Neural cell (in vitro differentiated cells): ENCODE measurements around the gene MAGI2. TPM values are rescaled to one million over a fixed set of nuclear protein-coding genes. Genes with fewer than 3 reads are reported as not detected.

Source experiments
- H2AFZ ChIP-seq: fragments of 200-600, 300-800 bp; sonication (generic), shearing (Covaris generic); 2 replicates; pipeline ENCODE4 v1.6.0; 2014; ENCODE audit warnings: low read depth, mild to moderate bottlenecking, antibody characterized with exemption, low read length, moderate library complexity
- H3F3A ChIP-seq: fragments of 200-600 bp; shearing (Covaris generic); 2 replicates; pipeline ENCODE4 v1.6.1; 2016; ENCODE audit warnings: mild to moderate bottlenecking, moderate library complexity, mixed read lengths, antibody characterized with exemption, low read length; ENCODE audit not compliant: insufficient read depth, poor library complexity, severe bottlenecking
- H3K27ac ChIP-seq: fragments of 200-600, 300-800 bp; sonication (generic), shearing (Covaris generic); 2 replicates; pipeline ENCODE4 v1.5.1; 2014; ENCODE audit warnings: mild to moderate bottlenecking, low read length, moderate library complexity
- H3K27me3 ChIP-seq: fragments of 300-800, 200-600 bp; sonication (generic), shearing (Covaris generic); 2 replicates; pipeline ENCODE4 v1.6.0; 2014; ENCODE audit warnings: mild to moderate bottlenecking, low read depth, low read length, moderate library complexity; ENCODE audit not compliant: insufficient read depth
- H3K36me3 ChIP-seq: fragments of 300-800, 200-600 bp; sonication (generic), shearing (Covaris generic); 2 replicates; pipeline ENCODE4 v1.5.1; 2014; ENCODE audit warnings: mild to moderate bottlenecking, antibody characterized with exemption, low read length, moderate library complexity; ENCODE audit not compliant: insufficient read depth
- H3K4me2 ChIP-seq: fragments of 300-800, 200-600 bp; sonication (generic), shearing (Covaris generic); 2 replicates; pipeline ENCODE4 v1.6.0; 2014; ENCODE audit warnings: mild to moderate bottlenecking, low read length
- H3K4me3 ChIP-seq: fragments of 300-800, 200-600 bp; sonication (generic), shearing (Covaris generic); 2 replicates; pipeline ENCODE4 v1.5.1; 2014; ENCODE audit warnings: mild to moderate bottlenecking, low read length, moderate library complexity
- H3K79me2 ChIP-seq: fragments of 200-600 bp; shearing (Covaris generic); replicated peaks from 2 replicates; pipeline ENCODE4 v1.6.0; 2014; ENCODE audit warnings: mild to moderate bottlenecking, low read length, moderate library complexity; ENCODE audit not compliant: insufficient read depth
- H3K9ac ChIP-seq: fragments of 300-800, 200-600 bp; sonication (generic), shearing (Covaris generic); 2 replicates; pipeline ENCODE4 v1.6.1; 2016; ENCODE audit warnings: mild to moderate bottlenecking, low read length, mixed read lengths
- H3K9me2 ChIP-seq: fragments of 200-600 bp; shearing (Covaris generic); 2 replicates; pipeline ENCODE4 v1.6.1; 2016; ENCODE audit warnings: mild to moderate bottlenecking, low read length, mixed read lengths; ENCODE audit not compliant: insufficient read depth
- H3K9me3 ChIP-seq: fragments of 200-600, 300-800 bp; sonication (generic), shearing (Covaris generic); 2 replicates; pipeline ENCODE4 v1.6.1; 2016; ENCODE audit warnings: mild to moderate bottlenecking, mixed run types, low read length, moderate library complexity, mixed read lengths
- H4K20me1 ChIP-seq: fragments of 200-600 bp; shearing (Covaris generic); 2 replicates; pipeline ENCODE4 v1.6.1; 2016; ENCODE audit warnings: mild to moderate bottlenecking, mixed run types; ENCODE audit not compliant: insufficient read depth
- CTCF ChIP-seq: fragments of 450-650 bp; IDR thresholded peaks from 2 replicates; pipeline ENCODE4 v1.5.1; 2014; ENCODE audit warnings: antibody characterized with exemption, mild to moderate bottlenecking, moderate library complexity; ENCODE audit not compliant: poor library complexity, severe bottlenecking
- EP300 ChIP-seq: fragments of 450-650 bp; conservative IDR thresholded peaks from 2 replicates; pipeline ENCODE4 v1.6.1; 2014; ENCODE audit warnings: antibody characterized with exemption, mild to moderate bottlenecking, moderate library complexity; ENCODE audit not compliant: poor library complexity, severe bottlenecking
- EZH2 ChIP-seq: fragments of 200-600, 300-800 bp; shearing (Covaris generic), sonication (generic); IDR thresholded peaks from 2 replicates; pipeline ENCODE4 v1.6.1; 2014; ENCODE audit warnings: antibody characterized with exemption, low read length, borderline replicate concordance, mild to moderate bottlenecking; ENCODE audit not compliant: insufficient read depth, poor library complexity, severe bottlenecking
- MXI1 ChIP-seq: fragments of 450-650 bp; conservative IDR thresholded peaks from 2 replicates; pipeline ENCODE4 v1.6.1; 2014; ENCODE audit warnings: antibody characterized with exemption, mild to moderate bottlenecking; ENCODE audit not compliant: poor library complexity, severe bottlenecking
- POLR2AphosphoS5 ChIP-seq: IDR thresholded peaks from 2 replicates; pipeline ENCODE4 v1.6.1; 2012
- RAD21 ChIP-seq: fragments of 450-650 bp; conservative IDR thresholded peaks from 2 replicates; pipeline ENCODE4 v1.6.1; 2014; ENCODE audit warnings: antibody characterized with exemption, mild to moderate bottlenecking, moderate library complexity
- REST ChIP-seq: IDR thresholded peaks from 2 replicates; pipeline ENCODE4 v1.6.1; 2012; ENCODE audit warnings: borderline replicate concordance
- SMC3 ChIP-seq: fragments of 450-650 bp; conservative IDR thresholded peaks from 2 replicates; pipeline ENCODE4 v1.6.1; 2014; ENCODE audit warnings: antibody characterized with exemption, mild to moderate bottlenecking, moderate library complexity; ENCODE audit not compliant: poor library complexity
- TAF1 ChIP-seq: IDR thresholded peaks from 2 replicates; pipeline ENCODE4 v1.6.1; 2012; ENCODE audit warnings: low read depth
- polyA plus RNA-seq: library from polyadenylated mRNA; depleted of rRNA; stranded (reverse); fragments of >200 nt; gene quantifications from 2 replicates; pipeline ENCODE4 v1.2.3, GENCODE V29; 2014

MAGI2 gene
- polyA plus RNA-seq, 1 donor from 2014 or later = 19.3 TPM

- Histone ChIP-seq H3K9me3 (no peaks in the 10 kb centered on the region), H3K4me3 (no peak overlapping the region), H4K20me1 (no peaks in the 10 kb centered on the region), H3K36me3 (no peaks in the 10 kb centered on the region), H3K9ac (no peak overlapping the region), H3K27me3 (no peaks in the 10 kb centered on the region), H2AFZ (no peak overlapping the region), H3K9me2 (no peaks in the 10 kb centered on the region), H3K79me2 (no peaks in the 10 kb centered on the region), H3K27ac (no peak overlapping the region), H3K4me2 (no peak overlapping the region), H3F3A (no peaks in the 10 kb centered on the region)
- TF ChIP-seq EZH2 = no peak
- no peak for TF ChIP-seq REST
- TF ChIP-seq MXI1 = no peak
These were observed 1154.4 kb downstream of the MAGI2 start for GRCh38 chr7:78299088-78299487.

- no peaks in the 10 kb centered on the region for H3K36me3 ChIP-seq
- TF ChIP-seq TAF1 = no peak
- TF ChIP-seq REST = no peak
- TF ChIP-seq RAD21 = no peak
- no peak for TF ChIP-seq EP300
- no peak for TF ChIP-seq SMC3
- TF ChIP-seq MXI1 = no peak
- TF ChIP-seq POLR2AphosphoS5 = no peak
- TF ChIP-seq CTCF = no peak
- H3K4me3 ChIP-seq = no peak overlapping the region
- H3K27ac ChIP-seq = no peak overlapping the region
- H4K20me1 ChIP-seq = no peaks in the 10 kb centered on the region
- no peak overlapping the region for H3K4me2 ChIP-seq
- H3F3A ChIP-seq = no peaks in the 10 kb centered on the region
- no peaks in the 10 kb centered on the region for H3K9me3 ChIP-seq
- H3K79me2 ChIP-seq = no peaks in the 10 kb centered on the region
- no peak overlapping the region for H3K9ac ChIP-seq
- H3K9me2 ChIP-seq = no peaks in the 10 kb centered on the region
- H2AFZ ChIP-seq = no peak overlapping the region
- no peaks in the 10 kb centered on the region for H3K27me3 ChIP-seq
These were observed 1156.7 kb downstream of the MAGI2 start for GRCh38 chr7:78296644-78297371.
